OCI-LY7 (cell line): ENCODE measurements around the gene CHKA. TPM values are rescaled to one million over a fixed set of nuclear protein-coding genes. Genes with fewer than 3 reads are reported as not detected.

Experiments used
- BruUV-seq: library from RNA; stranded (reverse); fragments of 400-500 nt; replicated peaks from 2 replicates; lab custom pipeline; 2021; lab: Mats Ljungman, UMichigan
- CTCF ChIA-PET: fragments of 300-600 bp; sonication (Branson Sonifier 250); formaldehyde crosslinking; loops from one replicate; lab custom pipeline; 2022; ENCODE audit warnings: antibody characterized with exemption; ENCODE audit not compliant: unreplicated experiment; lab: Charles Lee
- POLR2A ChIA-PET: fragments of 300-600 bp; sonication (Branson Sonifier 250); formaldehyde crosslinking; loops from one replicate; lab custom pipeline; 2022; ENCODE audit warnings: antibody characterized with exemption; lab: Charles Lee
- DNase-seq: peaks from one replicate; pipeline ENCODE4 v3.0.0-alpha.2; 2015; ENCODE audit warnings: low spot score
- H2AFZ ChIP-seq: fragments of 200-600 bp; sonication (generic), shearing (Covaris generic); 2 replicates; pipeline ENCODE4 v1.6.1; 2014; ENCODE audit warnings: mild to moderate bottlenecking, antibody characterized with exemption, low read length, moderate library complexity
- H3K27ac ChIP-seq: fragments of 200-600 bp; sonication (generic); 2 replicates; pipeline ENCODE4 v1.5.1; 2014; ENCODE audit warnings: mixed run types, low read depth, mild to moderate bottlenecking, moderate library complexity, low read length, inconsistent platforms; ENCODE audit not compliant: poor library complexity, severe bottlenecking
- H3K36me3 ChIP-seq: fragments of 200-600 bp; sonication (generic); 2 replicates; pipeline ENCODE4 v1.6.1; 2014; ENCODE audit warnings: mild to moderate bottlenecking, antibody characterized with exemption, low read length, moderate library complexity, mixed read lengths; ENCODE audit not compliant: insufficient read depth
- H3K4me1 ChIP-seq: fragments of 200-600 bp; sonication (generic); 2 replicates; pipeline ENCODE4 v1.5.1; 2014; ENCODE audit warnings: mild to moderate bottlenecking, low read length; ENCODE audit not compliant: insufficient read depth, poor library complexity, severe bottlenecking
- H3K4me2 ChIP-seq: fragments of 200-600 bp; sonication (generic); 2 replicates; pipeline ENCODE4 v1.6.1; 2014; ENCODE audit warnings: mild to moderate bottlenecking, low read length
- H3K4me3 ChIP-seq: fragments of 200-600 bp; sonication (generic); 2 replicates; pipeline ENCODE4 v1.5.1; 2014; ENCODE audit warnings: mild to moderate bottlenecking, low read depth, low read length; ENCODE audit not compliant: poor library complexity, severe bottlenecking
- H3K79me2 ChIP-seq: fragments of 200-600 bp; sonication (generic); 2 replicates; pipeline ENCODE4 v1.6.1; 2016; ENCODE audit warnings: low read depth, mild to moderate bottlenecking, low read length, moderate library complexity, mixed read lengths; ENCODE audit not compliant: insufficient read depth
- H3K9me2 ChIP-seq: fragments of 200-600 bp; sonication (generic); 2 replicates; pipeline ENCODE4 v1.6.1; 2016; ENCODE audit warnings: mild to moderate bottlenecking, low read length, mixed read lengths; ENCODE audit not compliant: insufficient read depth
- H3K9me3 ChIP-seq: fragments of 200-600 bp; sonication (generic); 2 replicates; pipeline ENCODE4 v1.6.1; 2014; ENCODE audit warnings: mild to moderate bottlenecking, mixed run types, low read length, mixed read lengths
- H4K20me1 ChIP-seq: fragments of 200-600 bp; sonication (generic); 2 replicates; pipeline ENCODE4 v1.6.1; 2014; ENCODE audit warnings: mild to moderate bottlenecking, antibody characterized with exemption, low read length, moderate library complexity, mixed read lengths; ENCODE audit not compliant: insufficient read depth
- EZH2phosphoT487 ChIP-seq: fragments of 200-600 bp; sonication (generic); IDR thresholded peaks from 2 replicates; pipeline ENCODE4 v1.6.1; 2018; ENCODE audit warnings: low read depth, borderline replicate concordance, mild to moderate bottlenecking, mixed run types, antibody characterized with exemption, low read length, moderate library complexity, mixed read lengths
- intact Hi-C: fragments of 100-400 bp; cut with micrococcal nuclease; formaldehyde crosslinking; loops from one replicate; pipeline ENCODE4 v1.10.0; 2022; ENCODE audit not compliant: unreplicated experiment
- total RNA-seq, 2 experiments: library from RNA; depleted of rRNA in 1 of 2; stranded (reverse); fragments of >200 nt in 1 of 2; shearing (Covaris generic) in 1 of 2; gene quantifications; 2 replicates each; pipeline ENCODE4 v1.2.3, GENCODE V29; 2014 to 2022
- TF ChIP-seq, protein P1 (sequence below): fragments of 200-600 bp; sonication (generic); conservative IDR thresholded peaks from 2 replicates; pipeline ENCODE4 v1.5.1; 2014; ENCODE audit warnings: mild to moderate bottlenecking, antibody characterized with exemption, low read length, moderate library complexity, mixed read lengths

The CHKA gene
- total RNA-seq, 2 experiments from 2014 or later, result 36.1 to 47.2 TPM

DNA sequence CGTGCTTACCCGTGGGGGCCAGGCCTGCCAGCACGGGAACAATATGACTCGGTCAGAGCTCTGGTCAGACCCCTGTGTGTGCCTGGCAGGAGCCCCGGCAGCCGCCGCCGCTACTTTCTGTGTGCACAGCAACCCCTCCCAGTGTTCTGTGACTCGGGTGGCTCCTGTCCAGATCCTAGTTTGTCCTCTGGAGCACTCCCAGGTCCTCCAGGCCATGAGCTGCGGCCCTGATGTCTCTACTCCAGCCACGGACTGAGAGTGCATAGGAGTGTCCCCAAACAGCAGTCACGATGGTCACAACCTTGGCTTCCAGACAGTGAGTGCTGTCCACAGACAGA, 87.5 kb downstream of the CHKA start:
- Histone ChIP-seq H3K4me3 (no peak overlapping the region), H3K36me3 (peaks cover 22% of the 10 kb centered on the region), H3K4me2 (no peak overlapping the region), H3K9me2 (no peaks in the 10 kb centered on the region), H3K79me2 (peaks cover 11% of the 10 kb centered on the region; the same call in 1 of the 2 replicates), H3K4me1 (peaks cover 37% of the 10 kb centered on the region), H3K27ac (no peak overlapping the region), H2AFZ (no peak overlapping the region), H4K20me1 (no peaks in the 10 kb centered on the region), H3K9me3 (no peaks in the 10 kb centered on the region)
- intact Hi-C loops, result no loop called here
- no TSS peak for BruUV-seq
- DNase-seq, result no peak
- TF ChIP-seq, protein P1, sequence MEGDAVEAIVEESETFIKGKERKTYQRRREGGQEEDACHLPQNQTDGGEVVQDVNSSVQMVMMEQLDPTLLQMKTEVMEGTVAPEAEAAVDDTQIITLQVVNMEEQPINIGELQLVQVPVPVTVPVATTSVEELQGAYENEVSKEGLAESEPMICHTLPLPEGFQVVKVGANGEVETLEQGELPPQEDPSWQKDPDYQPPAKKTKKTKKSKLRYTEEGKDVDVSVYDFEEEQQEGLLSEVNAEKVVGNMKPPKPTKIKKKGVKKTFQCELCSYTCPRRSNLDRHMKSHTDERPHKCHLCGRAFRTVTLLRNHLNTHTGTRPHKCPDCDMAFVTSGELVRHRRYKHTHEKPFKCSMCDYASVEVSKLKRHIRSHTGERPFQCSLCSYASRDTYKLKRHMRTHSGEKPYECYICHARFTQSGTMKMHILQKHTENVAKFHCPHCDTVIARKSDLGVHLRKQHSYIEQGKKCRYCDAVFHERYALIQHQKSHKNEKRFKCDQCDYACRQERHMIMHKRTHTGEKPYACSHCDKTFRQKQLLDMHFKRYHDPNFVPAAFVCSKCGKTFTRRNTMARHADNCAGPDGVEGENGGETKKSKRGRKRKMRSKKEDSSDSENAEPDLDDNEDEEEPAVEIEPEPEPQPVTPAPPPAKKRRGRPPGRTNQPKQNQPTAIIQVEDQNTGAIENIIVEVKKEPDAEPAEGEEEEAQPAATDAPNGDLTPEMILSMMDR, result no peak
- no peak for TF ChIP-seq EZH2phosphoT487
- CTCF ChIA-PET, result no interaction called here
- POLR2A ChIA-PET, result no interaction called here

DNA sequence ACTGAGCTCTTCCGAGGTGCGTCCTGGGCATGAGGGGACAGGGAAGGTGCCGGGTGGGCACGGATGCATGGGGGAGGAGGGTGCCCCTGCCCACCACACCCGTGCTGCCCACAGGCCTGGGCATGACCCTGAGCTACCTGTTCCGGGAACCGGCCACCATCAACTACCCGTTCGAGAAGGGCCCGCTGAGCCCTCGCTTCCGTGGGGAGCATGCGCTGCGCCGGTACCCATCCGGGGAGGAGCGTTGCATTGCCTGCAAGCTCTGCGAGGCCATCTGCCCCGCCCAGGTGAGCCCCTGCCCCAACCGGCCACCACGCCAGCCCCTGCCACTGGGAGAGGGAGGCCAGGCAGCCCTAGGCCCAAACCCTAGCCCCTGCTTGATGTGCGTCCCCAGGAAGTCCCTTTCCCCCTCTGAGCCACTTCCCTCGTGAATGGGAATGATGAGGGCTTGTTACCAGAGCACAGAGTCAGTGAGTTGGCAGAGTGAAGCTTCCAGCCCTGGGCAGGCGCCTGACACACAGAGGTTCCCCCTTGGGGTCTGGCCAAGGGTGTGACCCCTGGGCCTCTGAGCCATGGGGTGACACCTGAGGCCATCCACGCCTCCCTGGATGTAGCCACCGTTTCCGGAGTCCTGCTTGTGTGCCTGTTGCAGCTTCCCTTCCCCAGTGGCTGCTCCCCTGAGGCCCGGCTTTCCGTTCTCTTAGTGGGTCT, 88.0 kb downstream of the CHKA start:
- Histone ChIP-seq H3K9me3 (no peaks in the 10 kb centered on the region), H3K79me2 (peaks cover 11% of the 10 kb centered on the region; the same call in 1 of the 2 replicates), H3K9me2 (no peaks in the 10 kb centered on the region), H3K4me3 (no peak overlapping the region), H3K36me3 (peaks cover 22% of the 10 kb centered on the region), H4K20me1 (no peaks in the 10 kb centered on the region), H3K27ac (no peak overlapping the region), H3K4me1 (peaks cover 32% of the 10 kb centered on the region), H2AFZ (no peak overlapping the region), H3K4me2 (no peak overlapping the region)
- ChIA-PET CTCF (no interaction called here), POLR2A (interaction anchor here (0.6 to 1.5 kb wide), 2 partner anchors 8 to 55 kb away, joined by 3 to 8 read pairs; no protein-coding TSS in a partner anchor)
- intact Hi-C loops, result no loop called here
- TF ChIP-seq, protein P1, result no peak
- TF ChIP-seq EZH2phosphoT487, result no peak
- DNase-seq, result no peak
- no TSS peak for BruUV-seq

DNA sequence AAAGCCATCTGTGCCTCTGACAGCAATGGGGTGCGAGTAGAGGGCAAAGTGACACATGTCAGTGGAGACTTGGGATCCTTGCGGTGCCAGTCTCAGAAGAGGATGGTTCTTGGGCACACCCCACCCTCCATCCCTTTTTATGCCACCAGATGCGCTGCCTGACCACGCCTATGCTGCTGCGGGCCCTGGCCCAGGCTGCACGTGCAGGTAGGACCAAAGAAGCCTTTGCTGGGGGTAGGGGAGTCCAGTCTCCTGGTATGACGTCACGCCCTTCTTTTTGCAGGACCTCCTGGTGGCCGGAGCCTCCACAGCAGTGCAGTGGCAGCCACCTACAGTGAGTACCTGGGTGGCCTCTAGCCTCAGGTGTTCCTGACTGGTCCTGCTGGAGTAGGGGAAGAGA, 89.2 kb downstream of the CHKA start:
- Histone ChIP-seq H3K36me3 (peaks cover 22% of the 10 kb centered on the region), H3K79me2 (peaks cover 11% of the 10 kb centered on the region; the same call in 1 of the 2 replicates), H2AFZ (no peak overlapping the region), H3K4me1 (peaks cover 28% of the 10 kb centered on the region), H3K4me2 (peak overlapping the region; percentile 97), H4K20me1 (no peaks in the 10 kb centered on the region), H3K4me3 (peak overlapping the region; percentile 93), H3K9me3 (no peaks in the 10 kb centered on the region), H3K9me2 (no peaks in the 10 kb centered on the region), H3K27ac (no peak overlapping the region)
- BruUV-seq, result no TSS peak
- ChIA-PET CTCF (no interaction called here), POLR2A (interaction anchor here (1.5 kb wide), 1 partner anchor 9 kb away, joined by 3 read pairs; no protein-coding TSS in a partner anchor)
- TF ChIP-seq EZH2phosphoT487, result no peak
- TF ChIP-seq, protein P1, result no peak
- no peak for DNase-seq
- intact Hi-C loops, result no loop called here
